GOT3 (cell line): ENCODE data around the gene CEACAM19.
"Not testable (repeated sequence)": the region's sequence is repeated elsewhere in the genome, so short reads cannot be mapped to it uniquely, and the experiment has no call there.

ENCODE experiments used
- DNase-seq: peaks from one replicate; lab custom pipeline; 2025; ENCODE audit warnings: mixed read lengths; lab: John Stamatoyannopoulos, UW

Gene CEACAM19

DNA sequence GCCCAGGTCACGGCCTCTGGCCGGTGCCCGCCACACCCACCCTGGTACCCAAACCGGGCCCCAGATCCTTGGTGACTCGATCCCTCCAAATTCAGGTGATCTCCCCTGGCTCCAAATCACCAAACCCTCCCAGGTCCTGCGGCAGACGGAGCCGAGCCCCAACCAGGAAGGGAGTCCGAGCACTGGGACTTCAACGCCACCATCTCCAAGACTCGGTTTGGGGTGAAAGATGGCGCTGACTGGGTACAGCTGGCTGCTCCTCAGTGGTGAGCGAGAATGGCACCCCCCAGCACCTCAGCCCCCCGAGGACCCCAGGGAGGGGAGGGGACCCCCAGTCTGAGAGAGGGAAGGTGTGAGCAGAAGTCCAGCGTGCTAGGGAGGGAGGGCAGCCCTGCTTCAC lies 29.9 kb downstream of the CEACAM19 start:
- DNase-seq = no peak

DNA sequence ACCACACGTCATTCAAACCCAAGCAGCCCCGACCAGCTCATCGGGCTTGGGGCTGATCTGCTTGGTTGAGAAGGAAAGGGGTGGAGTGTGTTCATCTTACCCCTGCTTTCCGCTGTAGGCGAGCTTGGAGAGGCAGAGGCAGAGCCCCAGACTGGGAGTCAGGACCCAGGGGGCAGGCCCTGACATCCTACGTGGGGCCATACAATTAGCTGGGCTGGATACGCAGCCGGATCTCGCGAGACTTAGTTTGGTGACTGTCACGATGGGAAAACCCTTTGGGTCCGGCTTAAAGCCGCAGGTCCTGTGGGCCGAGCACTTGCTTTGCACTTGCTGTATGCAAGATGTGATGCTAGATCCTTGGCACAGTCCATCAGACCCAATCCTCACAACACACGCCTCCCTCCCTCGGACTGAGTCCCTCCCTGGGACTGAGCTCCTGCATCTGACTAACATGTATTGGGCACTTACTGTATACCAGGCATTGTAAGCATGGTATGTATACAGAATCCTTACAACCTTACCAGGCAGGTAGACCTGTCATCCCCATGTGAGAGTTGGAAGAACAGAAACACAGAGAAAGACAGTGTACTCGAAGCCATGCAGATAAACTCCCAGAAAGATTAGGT lies 31.4 kb downstream of the CEACAM19 start:
- no peak for DNase-seq

DNA sequence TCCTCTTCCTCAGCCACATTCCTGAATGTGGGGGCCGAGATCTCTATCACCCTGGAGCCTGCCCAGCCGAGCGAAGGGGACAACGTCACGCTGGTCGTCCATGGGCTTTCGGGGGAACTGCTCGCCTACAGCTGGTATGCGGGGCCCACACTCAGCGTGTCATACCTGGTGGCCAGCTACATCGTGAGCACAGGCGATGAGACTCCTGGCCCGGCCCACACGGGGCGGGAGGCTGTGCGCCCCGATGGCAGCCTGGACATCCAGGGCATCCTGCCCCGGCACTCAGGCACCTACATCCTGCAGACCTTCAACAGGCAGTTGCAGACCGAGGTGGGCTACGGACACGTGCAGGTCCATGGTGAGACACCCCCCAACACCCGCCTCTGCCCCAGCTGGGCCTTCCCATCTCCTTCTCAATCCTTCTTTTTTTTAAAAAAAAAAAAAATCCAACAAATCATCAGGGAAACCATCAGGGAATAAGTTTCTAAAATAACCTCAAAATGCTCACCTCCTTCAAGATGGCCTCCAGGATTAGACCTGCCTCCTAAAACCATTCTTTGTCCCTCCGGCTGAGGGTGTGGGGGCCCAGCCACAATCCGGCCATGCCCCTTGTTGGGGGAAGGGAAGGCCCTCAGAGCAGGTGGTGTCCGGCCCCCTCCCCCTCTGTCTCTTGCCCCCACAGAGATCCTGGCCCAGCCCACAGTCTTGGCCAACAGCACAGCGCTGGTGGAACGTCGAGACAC lies 32.2 kb downstream of the CEACAM19 start:
- DNase-seq = no peak

DNA sequence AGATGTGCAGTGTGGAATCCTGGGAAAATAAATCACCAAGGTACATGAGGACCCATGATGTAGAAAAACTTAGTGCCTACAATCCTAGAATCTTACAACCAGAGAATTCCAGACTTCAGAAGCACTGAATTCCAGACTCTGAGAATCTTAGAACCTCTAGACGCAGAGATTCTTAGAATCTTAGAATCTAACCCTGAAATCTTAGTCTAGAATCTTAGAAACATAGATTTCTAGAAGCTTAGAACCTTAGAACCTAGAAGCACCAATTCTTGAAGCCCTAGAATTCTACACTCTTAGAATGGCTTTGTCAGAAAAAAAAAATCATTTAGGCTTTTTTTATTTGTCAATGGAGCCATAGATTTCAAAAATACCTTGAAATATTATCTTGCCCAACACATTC lies 33.7 kb downstream of the CEACAM19 start:
- no peak for DNase-seq

DNA sequence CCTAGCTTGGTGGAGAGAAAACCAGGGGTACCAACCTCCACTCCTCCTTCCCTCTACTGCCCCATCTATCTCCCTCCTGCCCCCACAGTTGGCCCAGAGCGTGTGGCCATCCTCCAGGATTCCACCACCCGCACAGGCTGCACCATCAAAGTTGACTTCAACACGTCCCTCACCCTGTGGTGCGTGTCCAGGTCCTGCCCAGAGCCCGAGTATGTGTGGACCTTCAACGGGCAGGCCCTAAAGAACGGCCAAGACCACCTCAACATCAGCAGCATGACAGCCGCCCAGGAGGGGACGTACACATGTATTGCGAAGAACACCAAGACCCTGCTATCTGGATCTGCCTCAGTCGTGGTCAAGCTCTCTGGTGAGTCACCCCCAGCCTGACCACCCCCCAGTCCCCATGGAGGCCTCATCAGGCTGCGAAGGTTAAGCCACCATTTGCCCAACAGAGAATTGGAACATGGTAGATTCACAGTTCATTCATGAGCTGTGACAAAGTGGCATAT lies 34.3 kb downstream of the CEACAM19 start:
- no peak for DNase-seq

DNA sequence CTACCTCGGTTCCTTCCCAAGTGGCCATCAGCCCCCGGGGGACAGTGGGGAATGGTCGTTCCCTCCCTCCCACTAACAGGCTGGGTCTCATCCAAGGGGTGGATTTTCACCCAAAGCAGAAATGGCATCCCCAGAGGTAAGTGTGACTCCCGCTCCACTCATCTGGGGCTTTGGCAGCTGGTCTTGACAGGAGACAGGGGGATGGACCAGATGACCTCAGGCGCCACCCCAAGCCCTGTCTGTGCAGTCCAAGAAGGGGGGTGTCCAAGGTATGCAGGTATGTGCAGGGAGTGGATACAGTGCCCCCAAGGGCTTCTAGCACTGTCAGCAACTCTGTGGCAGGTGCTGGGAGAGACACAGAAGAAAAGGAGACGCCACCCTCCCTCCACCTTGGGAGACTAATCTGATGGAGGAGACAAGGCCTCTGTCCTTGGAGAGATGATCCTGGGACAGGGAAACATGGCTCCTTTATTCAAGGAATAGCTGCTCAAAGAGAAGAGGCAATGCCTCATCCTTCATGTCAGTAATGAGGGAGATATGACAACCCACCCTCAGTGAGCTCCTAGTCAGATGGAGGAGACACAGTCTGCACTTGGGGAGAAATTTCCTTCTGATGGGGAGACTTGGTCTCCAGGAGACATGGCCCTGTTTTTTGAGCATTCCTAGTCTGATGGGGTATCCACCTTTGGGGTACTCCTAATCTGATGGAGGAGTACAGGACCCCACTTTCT lies 35.4 kb downstream of the CEACAM19 start:
- DNase-seq = no peak

DNA sequence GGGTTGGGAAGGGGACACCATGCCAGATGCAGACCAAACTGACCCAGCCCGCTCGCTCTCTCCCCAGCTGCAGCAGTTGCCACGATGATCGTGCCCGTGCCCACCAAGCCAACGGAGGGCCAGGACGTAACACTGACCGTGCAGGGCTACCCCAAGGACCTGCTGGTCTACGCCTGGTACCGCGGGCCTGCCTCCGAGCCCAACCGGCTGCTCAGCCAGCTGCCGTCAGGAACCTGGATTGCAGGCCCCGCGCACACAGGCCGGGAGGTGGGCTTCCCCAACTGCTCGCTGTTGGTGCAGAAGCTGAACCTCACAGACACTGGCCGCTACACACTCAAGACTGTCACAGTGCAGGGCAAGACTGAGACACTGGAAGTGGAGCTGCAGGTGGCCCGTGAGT lies 36.5 kb downstream of the CEACAM19 start:
- DNase-seq = no peak

DNA sequence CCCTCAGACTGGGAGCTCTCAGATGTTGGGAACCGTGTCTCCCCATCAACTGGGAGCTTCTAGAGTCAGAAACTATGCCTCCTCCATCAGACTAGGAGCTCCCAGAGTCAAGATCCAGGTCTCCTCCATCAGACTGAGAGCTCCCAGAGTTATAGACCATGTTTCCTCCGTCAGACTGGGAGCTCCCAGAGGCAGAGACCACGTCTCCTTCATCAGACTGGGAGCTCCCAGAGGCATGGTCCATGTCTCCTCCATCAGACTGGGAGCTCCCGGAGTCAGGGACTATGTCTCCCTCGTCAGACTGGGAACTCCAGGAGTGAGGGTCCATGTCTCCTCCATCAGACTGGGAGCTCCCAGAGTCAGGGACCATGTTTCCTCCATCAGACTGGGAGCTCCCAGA lies 37.7 kb downstream of the CEACAM19 start:
- DNase-seq = no peak

DNA sequence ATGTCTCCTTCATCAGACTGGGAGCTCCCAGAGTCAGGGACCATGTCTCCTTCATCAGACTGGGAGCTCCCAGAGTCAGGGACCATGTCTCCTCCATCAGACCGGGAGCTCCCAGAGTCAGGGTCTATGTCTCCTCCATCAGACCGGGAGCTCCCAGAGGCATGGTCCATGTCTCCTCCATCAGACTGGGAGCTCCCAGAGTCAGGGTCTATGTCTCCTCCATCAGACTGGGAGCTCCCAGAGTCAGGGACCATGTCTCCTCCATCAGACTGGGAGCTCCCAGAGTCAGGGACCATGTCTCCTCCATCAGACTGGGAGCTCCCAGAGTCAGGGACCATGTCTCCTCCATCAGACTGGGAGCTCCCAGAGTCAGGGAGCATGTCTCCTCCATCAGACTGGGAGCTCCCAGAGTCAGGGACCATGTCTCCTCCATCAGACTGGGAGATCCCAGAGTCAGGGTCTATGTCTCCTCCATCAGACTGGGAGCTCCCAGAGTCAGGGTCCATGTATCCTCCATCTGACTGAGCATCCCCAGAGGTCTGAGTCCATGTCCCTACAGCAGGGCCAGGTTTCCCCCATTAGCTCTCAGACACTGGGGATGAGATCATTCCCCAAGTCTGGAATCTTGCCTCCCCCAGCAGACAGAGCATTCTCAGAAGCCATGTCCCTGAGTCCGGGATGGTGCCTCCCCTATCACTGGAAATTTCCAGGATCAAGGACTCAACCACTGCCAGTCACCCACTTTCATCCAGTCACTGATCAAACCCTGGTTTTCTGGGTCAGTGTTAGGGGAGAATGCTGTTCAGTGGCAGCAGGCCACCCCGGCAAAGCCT lies 38.4 kb downstream of the CEACAM19 start:
- DNase-seq = not testable (repeated sequence)

DNA sequence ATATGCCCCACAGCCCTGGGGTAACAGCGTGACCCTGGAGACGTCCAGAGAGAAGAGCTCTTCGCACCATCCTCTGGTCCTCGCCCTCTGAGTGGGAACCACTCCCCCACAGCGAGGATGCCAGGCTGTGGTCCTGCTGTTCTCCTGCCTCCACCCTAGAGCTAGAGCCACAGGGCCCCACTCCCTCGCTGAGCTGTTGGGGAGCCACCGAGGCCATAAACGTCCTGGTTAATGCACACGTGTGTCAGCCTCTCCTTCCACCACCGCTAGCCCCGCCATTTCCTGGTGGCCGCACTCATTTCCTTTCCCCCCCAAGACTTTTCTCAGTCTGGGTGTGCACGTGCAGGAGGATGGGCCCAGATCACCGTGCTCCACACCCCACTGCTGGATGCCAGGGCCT lies 39.2 kb downstream of the CEACAM19 start:
- no peak for DNase-seq

DNA sequence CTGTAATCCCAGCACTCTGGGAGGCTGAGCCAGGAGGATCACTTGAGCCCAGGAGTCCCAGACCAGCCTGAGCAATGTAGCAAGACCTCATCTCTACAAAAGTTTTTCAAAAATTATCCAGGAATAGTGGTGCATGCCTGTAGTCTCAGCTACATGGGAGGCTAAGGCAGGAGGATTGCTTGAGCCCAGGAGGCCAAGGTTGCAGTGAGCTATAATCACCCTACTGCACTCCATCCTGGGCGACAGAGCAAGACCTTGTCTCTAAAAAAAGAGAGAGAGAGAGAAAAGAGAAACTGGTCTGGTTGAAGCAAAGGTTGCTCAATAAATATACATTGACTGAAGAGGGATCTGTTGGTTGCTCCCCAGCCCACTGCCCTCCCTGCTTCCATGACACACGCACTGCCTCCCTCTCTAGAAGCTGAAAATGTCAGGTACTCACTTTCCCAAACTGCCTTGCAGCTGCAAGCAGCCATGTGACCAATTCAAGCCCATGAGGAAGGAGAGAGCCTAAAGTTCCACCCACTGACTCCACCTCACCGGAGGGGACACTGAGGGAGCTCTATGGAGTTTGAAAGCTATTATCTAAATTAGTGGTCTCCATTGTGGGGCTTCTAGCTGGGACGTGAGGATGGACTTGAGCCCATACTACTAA lies 41.7 kb downstream of the CEACAM19 start:
- no peak for DNase-seq

DNA sequence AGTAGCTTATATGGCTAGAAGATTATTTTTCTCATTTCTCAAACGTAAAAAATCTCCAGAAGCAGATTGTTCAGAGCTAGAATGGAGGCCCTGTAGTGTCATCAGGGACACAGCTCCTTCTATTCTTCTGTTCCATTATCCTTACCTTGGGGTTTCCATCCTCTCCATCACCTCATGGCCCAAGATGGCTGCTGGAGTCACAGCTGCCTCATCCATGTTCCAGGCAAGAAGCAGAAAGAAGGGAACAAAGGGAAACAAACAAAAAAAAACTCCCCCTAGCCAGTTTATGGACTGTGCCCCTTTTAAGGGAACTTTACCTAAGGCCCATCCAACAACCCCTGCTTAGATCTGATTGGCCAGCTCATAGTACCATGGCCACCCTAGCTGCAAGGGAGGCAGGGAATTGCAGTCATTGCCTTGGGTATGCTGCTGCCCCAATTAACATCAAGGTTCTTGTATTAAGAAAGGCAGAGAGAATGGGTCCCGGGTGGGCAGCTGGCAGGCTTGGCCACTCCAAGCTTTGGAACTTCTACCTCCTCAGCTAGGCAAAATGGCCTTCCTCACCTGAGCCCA lies 43.4 kb downstream of the CEACAM19 start:
- no peak for DNase-seq

DNA sequence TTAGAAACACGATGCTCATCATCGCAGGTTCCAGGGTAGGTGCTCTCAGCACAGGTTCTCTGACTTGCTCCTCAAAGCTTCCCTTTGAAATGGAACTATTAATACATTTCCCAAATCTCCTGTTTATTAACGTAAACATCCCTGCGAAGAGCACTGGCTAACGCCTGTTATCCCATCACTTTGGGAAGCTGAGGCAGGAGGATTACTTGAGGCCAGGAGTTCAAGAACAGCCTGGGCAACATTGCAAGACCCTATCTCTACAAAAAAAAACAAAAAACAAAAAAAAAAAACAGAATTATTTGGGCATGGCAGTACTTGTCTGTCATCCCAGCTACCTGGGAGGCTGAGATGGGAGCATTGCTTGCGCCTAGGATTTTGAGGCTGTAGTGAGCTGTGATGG lies 46.3 kb downstream of the CEACAM19 start:
- no peak for DNase-seq

DNA sequence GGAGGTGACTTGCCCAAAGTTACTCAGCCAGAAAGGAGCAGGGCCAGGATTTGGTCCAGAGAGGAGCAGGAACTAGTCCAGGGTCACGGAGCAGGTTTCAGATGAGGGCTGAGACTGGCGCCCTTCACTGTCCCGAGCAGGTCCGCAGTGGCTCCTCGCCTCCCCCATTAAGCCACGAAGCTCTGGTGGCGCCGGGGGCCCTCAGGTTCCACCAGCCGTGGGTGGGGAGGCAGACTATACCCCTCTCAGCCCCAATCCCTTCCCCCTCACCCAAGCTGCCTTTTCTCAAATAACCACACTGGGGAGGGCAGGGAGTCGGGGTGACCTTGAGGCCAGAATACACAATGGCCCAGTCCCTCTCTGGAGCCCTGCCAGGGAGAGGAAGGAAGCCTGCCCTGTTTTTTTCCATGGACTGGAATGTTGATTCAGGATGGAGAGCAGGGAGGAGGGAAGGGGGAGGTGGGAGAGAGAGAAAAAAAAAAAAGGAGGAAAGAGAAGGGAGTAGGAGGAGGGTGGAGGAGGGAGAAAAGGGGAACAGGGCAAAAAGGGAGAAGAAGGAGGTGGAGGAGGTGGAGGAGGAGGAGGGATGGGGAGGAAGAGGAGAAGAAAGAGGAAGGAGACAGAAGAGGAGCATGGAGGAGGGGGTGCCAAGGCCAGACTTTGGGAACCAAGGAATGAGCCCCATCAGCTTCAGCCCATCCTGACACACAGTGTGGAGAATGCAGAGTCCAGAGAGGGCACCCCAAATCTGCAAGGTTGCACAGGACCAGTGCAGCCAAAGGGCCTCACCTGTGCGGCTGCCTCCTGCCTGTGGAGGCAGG lies 47.4 kb downstream of the CEACAM19 start:
- no peak for DNase-seq

DNA sequence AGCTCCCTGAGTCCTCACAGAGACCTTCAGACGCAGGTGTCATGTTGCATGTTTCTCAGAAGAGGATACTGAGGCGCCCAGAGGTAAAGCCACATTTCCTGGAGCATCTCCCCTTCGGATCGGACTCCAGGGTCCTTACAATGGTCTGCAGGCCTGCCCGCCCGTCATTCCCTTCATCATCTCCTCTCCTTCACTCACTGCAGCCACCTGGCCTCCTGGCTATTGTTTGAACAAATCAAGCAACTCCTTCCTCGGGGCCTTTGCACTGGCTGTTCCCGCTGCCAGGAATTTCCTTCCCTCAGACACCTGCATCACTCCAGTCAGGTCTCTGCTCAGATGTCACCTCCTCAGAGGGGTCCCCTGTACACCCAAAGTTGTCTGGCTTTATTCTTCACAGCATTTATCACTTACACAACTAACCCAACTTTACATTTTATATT lies 48.0 kb downstream of the CEACAM19 start:
- DNase-seq = no peak

DNA sequence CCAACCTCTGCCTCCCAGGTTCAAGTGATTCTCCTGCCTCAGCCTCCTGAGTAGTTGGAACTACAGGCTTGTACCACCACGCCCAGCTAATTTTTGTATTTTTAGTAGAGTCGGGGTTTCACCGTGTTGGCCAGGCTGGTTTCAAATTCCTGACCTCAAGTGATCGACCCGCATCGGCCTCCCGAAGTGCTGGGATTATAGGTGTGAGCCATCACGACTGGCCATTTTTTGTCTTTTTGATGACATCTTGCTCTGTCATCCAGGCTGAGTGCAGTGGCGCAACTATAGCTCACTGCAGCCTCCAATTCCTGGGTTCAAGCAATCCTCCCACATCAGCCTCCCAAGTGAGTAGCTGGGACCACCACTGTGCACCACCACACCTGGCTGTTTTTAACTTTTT lies 49.1 kb downstream of the CEACAM19 start:
- DNase-seq = not testable (repeated sequence)

DNA sequence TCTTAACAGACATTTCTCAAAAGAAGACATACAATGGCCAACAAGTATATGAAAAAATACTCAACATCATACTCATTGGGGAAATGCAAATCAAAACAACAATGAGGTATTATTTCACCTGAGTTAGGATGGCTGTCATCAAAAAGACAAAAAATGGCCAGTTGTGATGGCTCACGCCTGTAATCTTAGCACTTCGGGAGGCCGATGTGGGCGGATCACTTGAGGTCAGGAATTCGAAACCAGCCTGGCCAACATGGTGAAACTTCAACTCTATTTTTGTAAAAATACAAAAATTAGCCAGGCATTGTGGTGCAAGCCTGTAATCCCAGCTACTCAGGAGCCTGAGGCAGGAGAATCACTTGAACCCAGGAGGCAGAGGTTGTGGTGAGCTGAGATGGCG lies 49.7 kb downstream of the CEACAM19 start:
- no peak for DNase-seq

DNA sequence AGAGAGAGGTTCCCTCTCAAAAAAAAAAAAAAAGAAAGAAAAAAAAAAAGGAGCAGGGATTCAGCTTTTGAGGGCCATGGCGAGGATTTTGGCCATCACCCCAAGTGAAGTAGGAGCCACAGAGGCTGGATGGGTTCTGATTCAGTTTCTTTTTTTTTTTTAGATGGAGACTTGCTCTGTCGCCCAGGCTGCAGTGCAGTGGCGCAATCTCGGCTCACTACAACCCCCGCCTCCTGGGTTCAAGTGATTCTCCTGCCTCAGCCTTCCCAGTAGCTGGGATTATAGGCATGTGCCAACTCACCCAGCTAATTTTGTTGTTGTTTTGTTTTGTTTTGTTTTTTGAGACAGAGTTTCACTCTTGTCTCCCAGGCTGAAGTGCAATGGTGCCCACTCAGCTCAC lies 50.1 kb downstream of the CEACAM19 start:
- not testable (repeated sequence) for DNase-seq

DNA sequence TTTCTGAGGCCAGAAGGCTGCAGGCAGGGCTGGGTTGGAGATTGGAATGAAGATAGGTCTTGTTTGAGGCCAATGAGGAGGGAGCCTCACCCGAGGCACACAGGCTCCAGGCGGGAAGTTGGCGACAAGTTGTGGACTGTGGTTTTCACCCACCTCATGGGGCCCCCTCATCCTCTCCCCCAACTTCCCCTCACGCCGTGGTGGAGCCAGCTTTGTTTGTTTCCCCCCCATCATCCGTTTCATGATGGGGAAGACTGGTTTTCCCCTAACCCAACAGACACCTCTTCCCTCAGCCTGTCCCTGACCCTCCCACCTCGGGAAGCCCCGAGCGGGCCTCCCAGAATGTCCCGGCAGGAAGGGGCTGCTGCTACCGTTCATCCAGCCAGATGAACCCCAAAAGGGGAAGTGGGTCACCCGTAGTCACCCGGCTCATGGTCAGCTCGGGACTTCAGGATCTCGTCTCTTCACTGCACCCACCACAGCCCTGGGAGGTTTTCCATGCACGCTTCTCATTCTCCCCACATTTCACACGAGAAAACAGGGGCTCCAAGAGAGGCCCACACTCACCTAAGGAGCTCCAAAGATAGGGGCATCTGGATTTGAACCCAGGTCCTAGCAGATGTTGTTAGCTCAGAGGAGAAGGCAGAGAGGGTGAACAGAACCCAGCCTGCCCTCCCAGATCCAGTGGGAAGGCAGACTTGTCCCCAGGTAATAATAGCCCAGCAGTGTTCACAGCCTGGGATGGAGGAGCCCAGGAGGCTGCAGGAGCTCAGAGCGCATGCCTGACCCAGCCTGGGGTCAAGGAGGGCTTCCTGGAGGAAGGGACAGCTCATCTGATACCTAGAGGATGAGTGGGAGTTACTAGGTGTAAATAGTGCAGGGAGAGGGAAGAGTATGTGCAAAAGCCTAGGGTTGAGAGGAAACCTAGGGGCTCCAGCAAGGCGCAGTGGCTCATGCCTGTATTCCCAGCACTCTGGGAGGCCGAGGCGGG lies 51.1 kb downstream of the CEACAM19 start:
- DNase-seq = no peak
